WTC11 (cell line): ENCODE data around the gene GMPR2. TPM values are rescaled to one million over a fixed set of nuclear protein-coding genes. Genes with fewer than 3 reads are reported as not detected.

Source experiments
- ATAC-seq: fragments of 200-7000 bp; cut with Tn5 transposase; 2 replicates; pipeline ENCODE4 v1.10.0; 2021; ENCODE audit warnings: mild to moderate bottlenecking, moderate library complexity
- CTCF ChIA-PET: fragments of 300-600 bp; sonication (Branson Sonifier 250); formaldehyde crosslinking; loops from one replicate; lab custom pipeline; 2021; ENCODE audit warnings: antibody characterized with exemption; lab: Charles Lee
- POLR2A ChIA-PET: fragments of 350-600 bp; sonication (Branson Sonifier 250); formaldehyde crosslinking; loops from one replicate; lab custom pipeline; 2021; ENCODE audit warnings: antibody characterized with exemption; lab: Charles Lee
- DNase-seq: peaks from one replicate; pipeline ENCODE4 v3.0.0; 2021; ENCODE audit warnings: low spot score
- H3K27ac Mint-ChIP-seq: 2 replicates; pipeline ENCODE4 v1.8.0; 2021; ENCODE audit warnings: mixed read lengths
- H3K27me3 Mint-ChIP-seq: 2 replicates; pipeline ENCODE4 v1.8.0; 2021; ENCODE audit warnings: low read depth, mild to moderate bottlenecking, moderate library complexity, mixed read lengths
- H3K36me3 Mint-ChIP-seq: 2 replicates; pipeline ENCODE4 v1.8.0; 2021; ENCODE audit warnings: mixed read lengths
- H3K4me1 Mint-ChIP-seq: 2 replicates; pipeline ENCODE4 v1.8.0; 2022; ENCODE audit warnings: mixed read lengths
- H3K4me3 Mint-ChIP-seq: 2 replicates; pipeline ENCODE4 v1.8.0; 2021; ENCODE audit warnings: mild to moderate bottlenecking, moderate library complexity, mixed read lengths
- H3K9me3 Mint-ChIP-seq: 2 replicates; pipeline ENCODE4 v1.8.0; 2021; ENCODE audit warnings: mixed read lengths
- ATF3 ChIP-seq: sonication (generic); formaldehyde crosslinking; conservative IDR thresholded peaks from 2 replicates; pipeline ENCODE4 v1.8.1; 2022; ENCODE audit warnings: mild to moderate bottlenecking, missing genetic modification reagents
- CBFB ChIP-seq: sonication (generic); formaldehyde crosslinking; IDR thresholded peaks from 2 replicates; pipeline ENCODE4 v1.8.1; 2022; ENCODE audit warnings: mild to moderate bottlenecking, low read depth, missing genetic modification reagents
- EMX1 ChIP-seq: fragments of 250-450 bp; sonication (Bioruptor Pico); IDR thresholded peaks from 2 replicates; pipeline ENCODE4 v1.8.0; 2021; ENCODE audit warnings: mild to moderate bottlenecking
- KAT7 ChIP-seq: sonication (generic); formaldehyde crosslinking; IDR thresholded peaks from 2 replicates; pipeline ENCODE4 v1.8.1; 2023; ENCODE audit warnings: missing genetic modification reagents, mild to moderate bottlenecking, borderline replicate concordance
- NFYB ChIP-seq: sonication (generic); formaldehyde crosslinking; conservative IDR thresholded peaks from 2 replicates; pipeline ENCODE4 v1.8.0; 2022; ENCODE audit warnings: low read depth, missing genetic modification reagents
- NR3C1 ChIP-seq: sonication (generic); formaldehyde crosslinking; conservative IDR thresholded peaks from 2 replicates; pipeline ENCODE4 v1.8.1; 2023; ENCODE audit warnings: low read depth, mild to moderate bottlenecking, missing genetic modification reagents
- SMAD4 ChIP-seq: sonication (generic); formaldehyde crosslinking; IDR thresholded peaks from 2 replicates; pipeline ENCODE4 v1.8.0; 2022; ENCODE audit warnings: mild to moderate bottlenecking, missing genetic modification reagents
- ZNF263 ChIP-seq: sonication (generic); formaldehyde crosslinking; IDR thresholded peaks from 2 replicates; pipeline ENCODE4 v1.8.1; 2022; ENCODE audit warnings: low read depth, mild to moderate bottlenecking, moderate library complexity, missing genetic modification reagents
- ZSCAN18 ChIP-seq: fragments of 250-450 bp; sonication (Bioruptor Pico); IDR thresholded peaks from 2 replicates; pipeline ENCODE4 v2.1.2; 2022; ENCODE audit warnings: mild to moderate bottlenecking, moderate library complexity
- total RNA-seq: library from RNA; stranded (reverse); gene quantifications from 3 replicates; pipeline ENCODE4 v1.2.3, GENCODE V29; 2021
- TF ChIP-seq, protein P1 (sequence below): fragments of 250-450 bp; sonication (Bioruptor Pico); IDR thresholded peaks from 2 replicates; pipeline ENCODE4 v1.9.0; 2021; ENCODE audit warnings: mild to moderate bottlenecking

The GMPR2 gene
- total RNA-seq, 1 experiment from 2014 or later: 82.3 TPM

DNA sequence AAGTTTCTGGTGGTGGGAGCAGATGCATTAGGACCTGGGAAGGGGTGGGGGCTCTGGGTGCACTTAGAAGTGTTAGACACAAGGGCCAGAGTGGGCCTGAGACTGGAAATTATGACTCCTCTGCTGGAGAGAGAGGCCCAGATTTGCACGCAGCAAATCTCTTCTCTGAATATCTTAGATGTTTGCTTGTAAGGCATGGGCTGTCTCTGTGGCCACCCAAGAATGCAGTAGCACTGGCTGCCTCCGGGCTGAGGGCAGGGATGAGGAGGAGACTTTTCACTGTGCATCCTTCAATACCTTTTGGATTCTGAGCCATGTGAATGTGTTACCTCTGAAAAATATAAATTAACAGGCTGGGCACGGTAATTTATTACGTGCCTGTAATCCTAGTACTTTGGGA is 52.6 kb downstream of the GMPR2 start:
- no peak overlapping the region for H3K27ac Mint-ChIP-seq
- no peaks in the 10 kb centered on the region for H3K4me1 Mint-ChIP-seq
- no peaks in the 10 kb centered on the region for H3K9me3 Mint-ChIP-seq
- ATAC-seq: no peak
- no peaks in the 10 kb centered on the region for H3K27me3 Mint-ChIP-seq
- TF ChIP-seq CBFB (CRISPR knock-in tag) (no peak), EMX1 (CRISPR knock-in tag) (no peak), ZSCAN18 (CRISPR knock-in tag) (no peak), ZNF263 (no peak)
- TF ChIP-seq, protein P1, sequence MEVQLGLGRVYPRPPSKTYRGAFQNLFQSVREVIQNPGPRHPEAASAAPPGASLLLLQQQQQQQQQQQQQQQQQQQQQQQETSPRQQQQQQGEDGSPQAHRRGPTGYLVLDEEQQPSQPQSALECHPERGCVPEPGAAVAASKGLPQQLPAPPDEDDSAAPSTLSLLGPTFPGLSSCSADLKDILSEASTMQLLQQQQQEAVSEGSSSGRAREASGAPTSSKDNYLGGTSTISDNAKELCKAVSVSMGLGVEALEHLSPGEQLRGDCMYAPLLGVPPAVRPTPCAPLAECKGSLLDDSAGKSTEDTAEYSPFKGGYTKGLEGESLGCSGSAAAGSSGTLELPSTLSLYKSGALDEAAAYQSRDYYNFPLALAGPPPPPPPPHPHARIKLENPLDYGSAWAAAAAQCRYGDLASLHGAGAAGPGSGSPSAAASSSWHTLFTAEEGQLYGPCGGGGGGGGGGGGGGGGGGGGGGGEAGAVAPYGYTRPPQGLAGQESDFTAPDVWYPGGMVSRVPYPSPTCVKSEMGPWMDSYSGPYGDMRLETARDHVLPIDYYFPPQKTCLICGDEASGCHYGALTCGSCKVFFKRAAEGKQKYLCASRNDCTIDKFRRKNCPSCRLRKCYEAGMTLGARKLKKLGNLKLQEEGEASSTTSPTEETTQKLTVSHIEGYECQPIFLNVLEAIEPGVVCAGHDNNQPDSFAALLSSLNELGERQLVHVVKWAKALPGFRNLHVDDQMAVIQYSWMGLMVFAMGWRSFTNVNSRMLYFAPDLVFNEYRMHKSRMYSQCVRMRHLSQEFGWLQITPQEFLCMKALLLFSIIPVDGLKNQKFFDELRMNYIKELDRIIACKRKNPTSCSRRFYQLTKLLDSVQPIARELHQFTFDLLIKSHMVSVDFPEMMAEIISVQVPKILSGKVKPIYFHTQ: no peak
- H3K4me3 Mint-ChIP-seq: no peak overlapping the region
- POLR2A ChIA-PET: no interaction called here
- CTCF ChIA-PET: interaction anchor here (0.7 to 1.8 kb wide), 2 partner anchors 12 to 121 kb away, joined by 3 to 7 read pairs; no protein-coding TSS in a partner anchor
- no peaks in the 10 kb centered on the region for H3K36me3 Mint-ChIP-seq
- DNase-seq: no peak

DNA sequence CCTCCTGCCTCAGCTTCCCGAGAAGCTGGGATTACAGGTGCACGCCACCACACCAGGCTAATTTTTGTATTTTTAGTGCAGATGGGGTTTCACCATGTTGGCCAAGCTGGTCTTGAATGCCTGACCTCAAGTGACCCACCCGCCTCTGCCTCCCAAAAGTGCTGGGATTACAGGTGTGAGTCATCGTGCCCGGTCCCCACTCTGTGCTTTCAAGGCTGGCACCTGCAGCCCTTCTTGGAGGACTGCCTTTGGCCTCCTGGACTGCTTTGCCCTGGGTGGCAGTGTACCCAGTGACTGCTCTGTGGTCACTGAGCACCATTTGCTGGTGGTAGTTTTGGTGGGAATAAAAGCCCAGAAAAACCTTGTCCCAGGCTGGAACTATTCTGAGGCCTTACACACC is 54.3 kb downstream of the GMPR2 start:
- POLR2A ChIA-PET: no interaction called here
- ATAC-seq (no peak), DNase-seq (no peak)
- H3K27ac Mint-ChIP-seq: no peak overlapping the region
- H3K4me3 Mint-ChIP-seq: no peak overlapping the region
- H3K9me3 Mint-ChIP-seq: no peaks in the 10 kb centered on the region
- TF ChIP-seq ATF3 (CRISPR knock-in tag) (no peak), CBFB (CRISPR knock-in tag) (no peak), NR3C1 (no peak), KAT7 (CRISPR knock-in tag) (no peak), NFYB (CRISPR knock-in tag) (no peak), SMAD4 (no peak), EMX1 (CRISPR knock-in tag) (no peak)
- TF ChIP-seq, all 79 proteins: peak for 0
- no peaks in the 10 kb centered on the region for H3K36me3 Mint-ChIP-seq
- CTCF ChIA-PET: interaction anchor here (1.0 to 1.3 kb wide), 2 partner anchors 11 to 21 kb away, joined by 3 to 4 read pairs; partner anchors contain the start of gene CIDEB
- H3K27me3 Mint-ChIP-seq: no peaks in the 10 kb centered on the region
- H3K4me1 Mint-ChIP-seq: no peaks in the 10 kb centered on the region

Other genes starting within 250 kb of the GMPR2 start
- gene DHRS4L2, start 244.0 kb upstream of the GMPR2 start, total RNA-seq: 8.7 to 10.2 TPM (median 9.7 TPM) in 3 replicates
- gene CARMIL3, start 180.9 kb upstream of the GMPR2 start, total RNA-seq: 10.6 to 13.0 TPM (median 11.4 TPM) in 3 replicates
- gene CPNE6, start 161.4 kb upstream of the GMPR2 start, total RNA-seq: not detected in 3 replicates
- gene PCK2, start 138.6 kb upstream of the GMPR2 start, total RNA-seq: 51.2 to 67.0 TPM (median 59.2 TPM) in 3 replicates
- gene DCAF11, start 118.2 kb upstream of the GMPR2 start, total RNA-seq: 73.6 to 90.2 TPM (median 77.3 TPM) in 3 replicates
- 1.3 to 2.3 TPM (median 1.6 TPM) in 3 replicates for gene NRL, start 118.0 kb upstream of the GMPR2 start, total RNA-seq
- gene FITM1, start 102.3 kb upstream of the GMPR2 start, total RNA-seq: 0.25 to 0.39 TPM in 2 of 3 replicates, not detected in the other
- gene PSME1, start 96.7 kb upstream of the GMPR2 start, total RNA-seq: 76.8 to 99.1 TPM (median 98.8 TPM) in 3 replicates
- 41.3 to 47.9 TPM (median 44.4 TPM) in 3 replicates for gene EMC9, start 91.3 kb upstream of the GMPR2 start, total RNA-seq
- 103 to 112 TPM (median 103 TPM) in 3 replicates for gene PSME2, start 86.3 kb upstream of the GMPR2 start, total RNA-seq
- gene RNF31, start 85.4 kb upstream of the GMPR2 start, total RNA-seq: 63.0 to 86.2 TPM (median 68.4 TPM) in 3 replicates
- gene IRF9, start 71.7 kb upstream of the GMPR2 start, total RNA-seq: 15.6 to 16.2 TPM (median 15.7 TPM) in 3 replicates
- gene REC8, start 60.8 kb upstream of the GMPR2 start, total RNA-seq: 29.6 to 32.2 TPM (median 31.5 TPM) in 3 replicates
- gene IPO4, start 44.1 kb upstream of the GMPR2 start, total RNA-seq: 87.6 to 128 TPM (median 91.2 TPM) in 3 replicates
- 27.9 to 29.2 TPM (median 28.4 TPM) in 3 replicates for gene TM9SF1, start 37.5 kb upstream of the GMPR2 start, total RNA-seq
- gene TSSK4, start 27.2 kb upstream of the GMPR2 start, total RNA-seq: 0.13 to 0.16 TPM in 2 of 3 replicates, not detected in the other
- 32.7 to 38.5 TPM (median 36.5 TPM) in 3 replicates for gene CHMP4A, start 19.4 kb upstream of the GMPR2 start, total RNA-seq
- gene MDP1, start 16.9 kb upstream of the GMPR2 start, total RNA-seq: 12.6 to 18.4 TPM (median 16.9 TPM) in 3 replicates
- 218 to 233 TPM (median 221 TPM) in 3 replicates for gene NEDD8, start 562 bp upstream of the GMPR2 start, total RNA-seq
- gene TINF2, start 9.7 kb downstream of the GMPR2 start, total RNA-seq: 32.2 to 39.8 TPM (median 35.7 TPM) in 3 replicates
- 2.5 to 5.2 TPM (median 4.4 TPM) in 3 replicates for gene TGM1, start 30.2 kb downstream of the GMPR2 start, total RNA-seq
- 22.3 to 28.1 TPM (median 27.1 TPM) in 3 replicates for gene RABGGTA, start 38.7 kb downstream of the GMPR2 start, total RNA-seq
- 13.9 to 16.7 TPM (median 15.4 TPM) in 3 replicates for gene DHRS1, start 66.9 kb downstream of the GMPR2 start, total RNA-seq
- 34.3 to 44.4 TPM (median 35.0 TPM) in 3 replicates for gene NOP9, start 66.9 kb downstream of the GMPR2 start, total RNA-seq
- gene CIDEB, start 75.0 kb downstream of the GMPR2 start, total RNA-seq: 4.7 to 6.1 TPM (median 5.6 TPM) in 3 replicates
- 9.1 to 12.9 TPM (median 9.8 TPM) in 3 replicates for gene LTB4R2, start 77.2 kb downstream of the GMPR2 start, total RNA-seq
- gene LTB4R, start 78.6 kb downstream of the GMPR2 start, total RNA-seq: 6.9 to 9.4 TPM (median 7.6 TPM) in 3 replicates
- gene ADCY4, start 102.1 kb downstream of the GMPR2 start, total RNA-seq: 0.96 to 2.4 TPM (median 1.1 TPM) in 3 replicates
- 0.37 to 1.2 TPM (median 0.83 TPM) in 3 replicates for gene RIPK3, start 107.1 kb downstream of the GMPR2 start, total RNA-seq
- 60.7 to 101 TPM (median 95.9 TPM) in 3 replicates for gene NFATC4, start 135.3 kb downstream of the GMPR2 start, total RNA-seq
- gene NYNRIN, start 166.1 kb downstream of the GMPR2 start, total RNA-seq: 16.6 to 18.3 TPM (median 17.9 TPM) in 3 replicates
- 0.94 to 2.1 TPM (median 1.5 TPM) in 3 replicates for gene CBLN3, start 196.7 kb downstream of the GMPR2 start, total RNA-seq
- 33.2 to 34.2 TPM (median 33.3 TPM) in 3 replicates for gene KHNYN, start 197.0 kb downstream of the GMPR2 start, total RNA-seq
- 55.0 to 59.2 TPM (median 56.7 TPM) in 3 replicates for gene SDR39U1, start 209.8 kb downstream of the GMPR2 start, total RNA-seq